HEK293T (cell line): ENCODE measurements around the gene SLAMF8.

Experiments
- BHLHE40 ChIP-seq: fragments of 450-650 bp; IDR thresholded peaks from 2 replicates; pipeline ENCODE4 v1.6.1; 2016; ENCODE audit warnings: mild to moderate bottlenecking, moderate library complexity, borderline replicate concordance
- FOXK2 ChIP-seq: fragments of 450-650 bp; IDR thresholded peaks from 2 replicates; pipeline ENCODE4 v1.6.1; 2016; ENCODE audit warnings: mild to moderate bottlenecking
- FOXM1 ChIP-seq: fragments of 450-650 bp; IDR thresholded peaks from 2 replicates; pipeline ENCODE4 v1.6.1; 2017; ENCODE audit warnings: mild to moderate bottlenecking, borderline replicate concordance
- HDGF ChIP-seq: fragments of 450-650 bp; IDR thresholded peaks from 2 replicates; pipeline ENCODE4 v1.6.1; 2017; ENCODE audit warnings: antibody characterized with exemption, borderline replicate concordance
- NFRKB ChIP-seq: fragments of 450-650 bp; IDR thresholded peaks from 2 replicates; pipeline ENCODE4 v1.6.1; 2016; ENCODE audit warnings: mild to moderate bottlenecking, moderate library complexity
- SP1 ChIP-seq: fragments of 450-650 bp; IDR thresholded peaks from 2 replicates; pipeline ENCODE4 v1.6.1; 2017
- TARDBP ChIP-seq: fragments of 450-650 bp; IDR thresholded peaks from 2 replicates; pipeline ENCODE4 v1.6.1; 2016
- TF ChIP-seq, protein P1 (sequence below): fragments of 450-650 bp; IDR thresholded peaks from 2 replicates; pipeline ENCODE4 v1.6.1; 2016

DNA sequence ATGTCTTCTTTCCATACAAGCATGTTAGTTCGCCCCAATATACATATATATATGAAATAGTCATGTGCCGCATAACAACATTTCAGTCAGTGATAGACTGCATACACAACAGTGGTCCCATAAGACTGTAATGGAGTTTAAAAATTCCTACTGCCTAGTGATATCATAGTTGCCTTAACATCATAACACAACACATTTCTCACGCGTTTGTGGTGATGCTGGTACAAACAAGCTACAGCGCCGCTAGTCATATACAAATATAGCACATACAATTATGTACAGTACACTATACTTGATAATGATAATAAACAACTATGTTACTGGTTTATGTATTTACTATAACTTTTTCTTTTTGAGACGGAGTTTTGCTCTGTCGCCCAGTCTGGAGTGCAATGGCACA, 10.7 kb upstream of the SLAMF8 start:
- TF ChIP-seq HDGF (no peak), FOXM1 (no peak), NFRKB (no peak), FOXK2 (no peak), SP1 (no peak), BHLHE40 (no peak), TARDBP (no peak)
- TF ChIP-seq, protein P1, sequence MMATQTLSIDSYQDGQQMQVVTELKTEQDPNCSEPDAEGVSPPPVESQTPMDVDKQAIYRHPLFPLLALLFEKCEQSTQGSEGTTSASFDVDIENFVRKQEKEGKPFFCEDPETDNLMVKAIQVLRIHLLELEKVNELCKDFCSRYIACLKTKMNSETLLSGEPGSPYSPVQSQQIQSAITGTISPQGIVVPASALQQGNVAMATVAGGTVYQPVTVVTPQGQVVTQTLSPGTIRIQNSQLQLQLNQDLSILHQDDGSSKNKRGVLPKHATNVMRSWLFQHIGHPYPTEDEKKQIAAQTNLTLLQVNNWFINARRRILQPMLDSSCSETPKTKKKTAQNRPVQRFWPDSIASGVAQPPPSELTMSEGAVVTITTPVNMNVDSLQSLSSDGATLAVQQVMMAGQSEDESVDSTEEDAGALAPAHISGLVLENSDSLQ = no peak
